ENCODE measurements around the gene PGAP2. TPM values are rescaled to one million over a fixed set of nuclear protein-coding genes. Genes with fewer than 3 reads are reported as not detected.

The PGAP2 gene
- total and polyA plus RNA-seq, 2 donors (not counting 1 experiment from before 2014, with no cell fraction given): 20.5 to 47.1 TPM

DNA sequence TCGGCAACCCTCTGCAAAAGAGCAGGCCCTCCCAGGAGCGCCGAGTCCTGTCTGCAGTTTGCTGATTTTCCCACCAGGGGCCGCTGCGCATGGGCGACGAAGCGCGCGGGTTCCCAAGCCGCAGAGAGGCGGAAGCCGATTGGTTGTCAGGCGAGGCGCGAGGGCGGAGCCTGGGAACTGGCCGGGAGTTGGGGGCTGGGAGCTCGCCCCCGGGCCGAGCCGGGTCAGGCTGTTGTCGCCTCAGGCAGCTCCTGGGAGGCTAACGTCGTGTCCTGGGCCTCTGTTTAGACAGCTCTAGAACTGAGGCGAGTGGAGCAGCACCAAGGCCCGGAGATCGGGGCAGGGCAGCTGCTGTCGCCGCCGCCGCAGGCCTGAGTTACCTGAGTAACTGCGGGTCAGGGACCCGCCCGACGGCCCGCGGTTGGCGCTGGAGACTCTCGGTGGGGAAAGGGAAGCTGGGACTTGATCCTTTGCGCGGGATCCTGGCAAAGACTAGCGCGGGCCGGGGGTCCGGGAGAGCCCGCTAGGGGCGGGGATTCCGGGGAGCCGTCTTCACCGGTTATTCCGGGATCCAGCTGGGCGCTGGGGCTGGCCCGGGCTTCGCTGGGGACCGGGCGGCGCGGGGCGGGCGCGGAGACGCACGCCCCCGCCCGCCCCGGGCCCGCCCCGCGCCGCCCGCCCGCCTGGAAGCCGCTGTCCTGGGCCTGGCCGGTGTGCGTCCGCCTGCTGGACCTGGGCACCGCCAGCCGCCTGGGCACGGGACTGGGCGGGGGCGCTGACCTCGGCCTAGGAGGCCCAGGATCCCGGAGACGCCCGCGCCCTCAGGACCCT, 46.8 kb downstream of the PGAP2 start, which contains the start of gene STIM1:
Gene STIM1 (plus strand): TSS at position 688 of the 831 bp plus-strand sequence. CDS start 607 bp downstream, outside the sequence.
- intact Hi-C loops (cut with micrococcal nuclease): loop anchor here (1.0 to 5.0 kb wide), 7 partner anchors 14 to 478 kb away; partner anchors contain the start of genes NUP98 and ZNF195
- Histone ChIP-seq H3K4me3 (ENCODE audit: control extremely low read depth in 1 of 5, extremely low read depth in 1 of 5, insufficient read depth in 1 of 5, low read depth in 2 of 5, low read length in 4 of 5) (peak within 1 kb of the TSS; percentile 78 to 93 (median 91)), H3K27ac (ENCODE audit: low read length in 2 of 2) (peak within 1 kb of the TSS; percentile 98 to 99), H3K4me1 (ENCODE audit: control insufficient read depth in 2 of 2, insufficient read depth in 2 of 2, low read length in 2 of 2) (peaks cover 61 to 63% of the 10 kb centered on the region in 2 donors), H4K20me1 (ENCODE audit: control insufficient read depth, insufficient read depth, low read length, poor library complexity, severe bottlenecking) (peaks cover 39% of the 10 kb centered on the region), H3K79me2 (ENCODE audit: control insufficient read depth, insufficient read depth, low read length) (peaks cover 63% of the 10 kb centered on the region), H3K4me2 (replicated peaks; ENCODE audit: low read depth, low read length, poor library complexity, severe bottlenecking) (peak within 1 kb of the TSS; percentile 87), H2AFZ (ENCODE audit: insufficient read depth, low read depth, low read length, poor library complexity, severe bottlenecking) (peak within 1 kb of the TSS; percentile 90), H3K36me3 (replicated peaks in 1 of 2; ENCODE audit: control extremely low read depth in 1 of 2, control insufficient read depth in 1 of 2, extremely low read depth in 1 of 2, insufficient read depth in 2 of 2, low read length in 1 of 2) (peaks cover 0 to 1% of the 10 kb centered on the region in 2 experiments), H3K27me3 (replicated peaks in 1 of 4; ENCODE audit: control extremely low read depth in 1 of 4, control insufficient read depth in 3 of 4, insufficient read depth in 4 of 4, low read length in 3 of 4) (no peaks in the 10 kb centered on the region), H3K9ac (ENCODE audit: low read length) (peak within 1 kb of the TSS; percentile 89), H3K9me3 (ENCODE audit: control extremely low read depth in 1 of 3, control insufficient read depth in 2 of 3, insufficient read depth in 1 of 3, low read length in 2 of 3) (no peaks in the 10 kb centered on the region)
- POLR2A ChIA-PET: interaction anchor here (0.7 to 3.5 kb wide), 27 partner anchors 10 to 218 kb away, joined by 3 to 69 read pairs (median 5); partner anchors contain the start of gene RHOG
- DNase-seq: peak; percentile 97
- peak within 1 kb of the TSS; percentile 99 for H3K27ac Mint-ChIP-seq
- H3K27me3 Mint-ChIP-seq: no peaks in the 10 kb centered on the region
- under 1% methylated on average over 86 of the region's 87 CpGs for WGBS (ENCODE audit: insufficient coverage)
- H3K4me1 Mint-ChIP-seq: peaks cover 61% of the 10 kb centered on the region
- no peaks in the 10 kb centered on the region for H3K9me3 Mint-ChIP-seq (ENCODE audit: insufficient read depth)
- peak; percentile 74 for ATAC-seq (ENCODE audit: low read depth)
- peak within 1 kb of the TSS; percentile 98 for H3K4me3 Mint-ChIP-seq
- TF ChIP-seq EZH2 (IDR thresholded peaks at IDR 0.05; ENCODE audit: borderline replicate concordance, insufficient read depth, low read depth, low read length, poor library complexity, severe bottlenecking): no peak
- TF ChIP-seq, protein P1, sequence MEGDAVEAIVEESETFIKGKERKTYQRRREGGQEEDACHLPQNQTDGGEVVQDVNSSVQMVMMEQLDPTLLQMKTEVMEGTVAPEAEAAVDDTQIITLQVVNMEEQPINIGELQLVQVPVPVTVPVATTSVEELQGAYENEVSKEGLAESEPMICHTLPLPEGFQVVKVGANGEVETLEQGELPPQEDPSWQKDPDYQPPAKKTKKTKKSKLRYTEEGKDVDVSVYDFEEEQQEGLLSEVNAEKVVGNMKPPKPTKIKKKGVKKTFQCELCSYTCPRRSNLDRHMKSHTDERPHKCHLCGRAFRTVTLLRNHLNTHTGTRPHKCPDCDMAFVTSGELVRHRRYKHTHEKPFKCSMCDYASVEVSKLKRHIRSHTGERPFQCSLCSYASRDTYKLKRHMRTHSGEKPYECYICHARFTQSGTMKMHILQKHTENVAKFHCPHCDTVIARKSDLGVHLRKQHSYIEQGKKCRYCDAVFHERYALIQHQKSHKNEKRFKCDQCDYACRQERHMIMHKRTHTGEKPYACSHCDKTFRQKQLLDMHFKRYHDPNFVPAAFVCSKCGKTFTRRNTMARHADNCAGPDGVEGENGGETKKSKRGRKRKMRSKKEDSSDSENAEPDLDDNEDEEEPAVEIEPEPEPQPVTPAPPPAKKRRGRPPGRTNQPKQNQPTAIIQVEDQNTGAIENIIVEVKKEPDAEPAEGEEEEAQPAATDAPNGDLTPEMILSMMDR (IDR thresholded peaks at IDR 0.05): peak; percentile 90
- CTCF ChIA-PET: interaction anchor here (0.6 to 36.8 kb wide), 49 partner anchors 10 to 250 kb away, joined by 3 to 819 read pairs (median 7); partner anchors contain the start of genes NUP98, PGAP2, RHOG and STIM1

Measured in B cell (primary cell).